GM20000 (cell line): ENCODE results near the gene PLLP.

ENCODE experiments used
- DNase-seq: peaks from one replicate; pipeline ENCODE4 v3.0.0; 2012; ENCODE audit warnings: low spot score
- TF ChIP-seq, protein P1 (sequence below): IDR thresholded peaks from 2 replicates; pipeline ENCODE4 v1.5.1; 2012; ENCODE audit warnings: mild to moderate bottlenecking, control low read depth; ENCODE audit errors: extremely low read depth, missing control alignments

The PLLP gene

DNA sequence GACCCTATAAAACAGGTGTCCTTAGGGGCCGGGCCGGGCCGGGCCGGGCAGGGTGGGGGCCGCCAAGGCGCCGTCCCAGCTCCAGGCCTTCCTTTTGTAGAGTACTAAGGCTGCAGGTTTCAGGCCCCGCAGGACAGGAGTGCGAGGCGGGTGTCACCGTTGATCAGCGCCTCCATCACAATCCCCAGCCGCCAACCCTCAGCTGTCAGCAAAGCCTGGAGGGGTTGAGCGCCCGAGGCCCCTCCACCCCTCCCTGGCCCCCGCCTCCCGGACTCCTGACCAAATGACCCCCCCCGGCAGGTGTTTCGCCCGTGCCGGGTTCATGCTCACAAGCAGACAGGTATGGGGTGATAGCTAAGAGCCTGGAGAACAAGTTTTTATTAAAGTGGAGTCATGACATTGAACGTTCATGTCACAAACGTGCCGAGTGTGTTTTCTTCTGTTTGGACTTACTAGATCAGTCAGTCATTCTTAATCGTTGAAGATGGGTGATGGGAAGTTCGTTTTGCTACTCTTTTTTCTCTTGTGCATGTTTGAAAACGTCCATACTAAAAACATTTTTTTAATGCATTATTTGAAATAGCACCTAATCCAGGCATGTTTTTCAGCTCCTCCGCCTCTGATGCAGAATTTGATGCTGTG, 38.9 kb downstream of the PLLP start:
- peak; percentile 58 for DNase-seq
- TF ChIP-seq, protein P1, sequence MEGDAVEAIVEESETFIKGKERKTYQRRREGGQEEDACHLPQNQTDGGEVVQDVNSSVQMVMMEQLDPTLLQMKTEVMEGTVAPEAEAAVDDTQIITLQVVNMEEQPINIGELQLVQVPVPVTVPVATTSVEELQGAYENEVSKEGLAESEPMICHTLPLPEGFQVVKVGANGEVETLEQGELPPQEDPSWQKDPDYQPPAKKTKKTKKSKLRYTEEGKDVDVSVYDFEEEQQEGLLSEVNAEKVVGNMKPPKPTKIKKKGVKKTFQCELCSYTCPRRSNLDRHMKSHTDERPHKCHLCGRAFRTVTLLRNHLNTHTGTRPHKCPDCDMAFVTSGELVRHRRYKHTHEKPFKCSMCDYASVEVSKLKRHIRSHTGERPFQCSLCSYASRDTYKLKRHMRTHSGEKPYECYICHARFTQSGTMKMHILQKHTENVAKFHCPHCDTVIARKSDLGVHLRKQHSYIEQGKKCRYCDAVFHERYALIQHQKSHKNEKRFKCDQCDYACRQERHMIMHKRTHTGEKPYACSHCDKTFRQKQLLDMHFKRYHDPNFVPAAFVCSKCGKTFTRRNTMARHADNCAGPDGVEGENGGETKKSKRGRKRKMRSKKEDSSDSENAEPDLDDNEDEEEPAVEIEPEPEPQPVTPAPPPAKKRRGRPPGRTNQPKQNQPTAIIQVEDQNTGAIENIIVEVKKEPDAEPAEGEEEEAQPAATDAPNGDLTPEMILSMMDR, result no peak

DNA sequence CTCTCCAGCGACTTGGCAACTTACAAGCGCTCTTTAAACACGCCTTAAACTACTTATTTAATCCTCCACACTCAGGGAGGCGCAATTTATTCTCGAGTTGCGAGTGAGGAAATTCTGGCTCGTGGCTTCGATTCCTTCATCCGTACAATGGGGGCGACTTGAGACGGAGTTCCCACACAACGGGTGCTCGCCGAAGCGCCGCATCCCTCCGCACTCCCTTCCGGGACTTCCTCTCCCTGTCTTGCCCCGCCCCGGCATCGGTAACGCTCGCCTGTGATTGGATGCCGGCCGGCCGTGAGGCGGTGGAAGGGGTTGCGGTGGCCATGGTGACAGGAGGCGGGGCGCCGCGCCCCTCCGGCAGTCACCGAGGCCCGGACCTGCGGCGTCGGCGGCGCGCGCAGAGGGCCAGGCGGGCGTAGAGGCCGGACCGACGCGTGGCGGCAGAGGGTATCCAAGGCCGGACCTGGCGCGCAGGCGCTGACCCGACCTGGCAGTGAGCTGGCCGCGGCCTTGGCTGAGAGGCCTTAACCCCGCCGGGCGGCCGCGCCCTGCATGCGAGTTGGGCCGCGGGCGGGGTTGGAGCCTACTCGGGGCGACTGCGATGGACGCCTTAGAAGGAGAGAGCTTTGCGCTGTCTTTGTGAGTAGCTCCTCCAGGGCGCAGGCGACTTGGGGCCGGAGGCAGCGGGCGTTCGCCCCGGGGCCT, 39.6 kb downstream of the PLLP start, which contains the start of gene ARL2BP:
TSS of gene ARL2BP (plus strand) at position 493 of the 705 bp plus-strand sequence. CDS start at position 602, 109 bp downstream.
- TF ChIP-seq, protein P1, result no peak
- peak; percentile 99 for DNase-seq

DNA sequence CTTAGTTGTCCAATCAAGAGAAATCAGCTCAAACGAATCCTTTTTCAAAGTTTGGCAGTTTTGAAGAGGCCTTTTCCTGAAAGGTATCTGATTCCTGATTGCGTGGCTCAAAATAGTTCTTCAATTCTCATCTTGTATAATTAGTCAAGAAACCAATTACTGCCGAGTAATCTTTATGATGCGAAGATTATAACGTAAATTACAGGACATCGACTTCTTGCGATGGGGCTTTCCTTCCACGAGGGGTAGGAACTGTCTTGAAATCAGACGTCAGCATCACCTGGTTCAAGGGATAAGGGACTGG, 40.1 kb downstream of the PLLP start:
- TF ChIP-seq, protein P1, result no peak

DNA sequence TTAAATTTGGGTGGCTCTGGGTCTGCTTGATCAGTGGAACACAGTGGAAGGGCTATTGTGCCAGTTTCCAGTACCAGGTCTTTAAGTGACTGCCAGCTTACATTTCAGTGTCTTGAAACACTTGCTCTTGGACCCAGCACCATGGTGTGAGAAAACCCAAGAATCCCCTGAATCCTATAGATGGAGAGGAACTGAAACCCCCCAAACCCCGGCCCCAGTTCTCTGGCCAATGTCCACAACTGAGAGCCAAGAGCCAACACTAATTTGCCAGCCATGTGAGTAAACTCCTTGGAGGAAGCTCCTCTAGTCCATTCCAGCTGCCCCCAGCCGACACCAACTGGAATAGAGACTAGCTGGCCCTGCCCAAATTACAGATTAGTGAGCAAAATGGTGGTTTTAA, 41.8 kb downstream of the PLLP start:
- TF ChIP-seq, protein P1, result no peak
- no peak for DNase-seq

More for the DNA sequence above, 40.1 kb downstream of the PLLP start:
- no peak for DNase-seq

DNA sequence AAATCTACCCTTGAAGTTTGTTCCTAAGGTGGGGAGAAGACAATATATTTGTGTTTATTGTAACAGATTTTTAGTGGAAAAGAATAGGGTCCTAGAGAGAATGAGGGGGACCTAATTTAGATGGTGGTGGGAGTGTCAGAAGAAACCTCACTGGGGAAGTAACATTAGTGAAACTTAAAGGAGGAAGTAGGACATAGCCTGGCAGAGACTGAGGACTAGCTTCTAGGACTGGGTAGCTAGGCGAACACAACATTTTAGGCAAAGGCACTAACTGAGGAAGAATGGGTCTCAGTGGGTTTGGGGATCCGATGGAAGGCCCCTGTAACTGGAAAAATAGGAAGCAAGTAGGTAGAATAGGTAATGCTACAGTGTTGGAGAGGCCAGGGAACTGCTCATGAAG, 43.6 kb downstream of the PLLP start:
- no peak for DNase-seq
- TF ChIP-seq, protein P1, result no peak

DNA sequence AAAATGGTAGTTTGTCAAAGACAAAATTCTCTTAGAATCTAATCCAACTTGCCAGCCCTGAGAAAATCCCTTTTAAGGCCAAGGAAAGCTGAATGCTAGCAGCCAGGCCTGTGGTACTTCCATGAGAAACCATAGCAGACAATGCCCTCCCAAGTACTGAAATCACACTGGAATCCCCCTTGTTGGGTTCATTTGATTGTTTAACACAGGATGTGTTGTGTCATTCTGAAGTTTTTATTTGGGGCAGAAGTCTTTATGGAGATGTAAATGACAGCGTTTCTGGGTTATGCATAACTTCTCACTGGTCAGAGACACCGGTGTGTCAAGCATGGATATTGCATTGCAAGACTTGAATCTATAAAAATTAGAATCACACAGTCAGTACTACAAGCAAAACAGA, 45.4 kb downstream of the PLLP start:
- DNase-seq, result no peak
- TF ChIP-seq, protein P1, result no peak

DNA sequence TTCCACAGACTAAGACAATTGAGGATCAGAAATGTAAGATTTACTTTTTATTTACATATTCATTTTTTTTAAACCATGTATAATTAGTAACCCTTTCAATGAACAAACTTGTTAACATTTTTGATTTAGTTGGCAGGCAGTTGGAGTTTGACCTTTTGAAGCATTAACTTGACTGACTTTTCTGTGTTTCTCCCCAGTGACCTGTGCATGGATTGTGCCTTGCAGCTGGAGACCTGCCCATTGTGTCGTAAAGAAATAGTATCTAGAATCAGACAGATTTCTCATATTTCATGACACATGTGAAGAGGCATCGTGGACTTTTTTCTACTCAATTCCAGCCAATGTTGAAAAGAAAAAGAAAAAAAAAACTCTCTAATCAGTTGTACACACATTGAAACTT, 45.8 kb downstream of the PLLP start:
- no peak for DNase-seq
- TF ChIP-seq, protein P1, result no peak
